SK-N-SH treated with all-trans-retinoic acid at 6 μM for 48 hours (cell line): Measurements from ENCODE around the gene TMEM147.

ENCODE experiments used
- BACH2 ChIP-seq: fragments of 250-450 bp; sonication (Bioruptor Pico); IDR thresholded peaks from 2 replicates; pipeline ENCODE4 v1.9.0; 2021; ENCODE audit warnings: mild to moderate bottlenecking, borderline replicate concordance
- POU6F1 ChIP-seq: fragments of 250-450 bp; sonication (Bioruptor Pico); IDR thresholded peaks from 2 replicates; pipeline ENCODE4 v1.8.0; 2021; ENCODE audit warnings: low read depth, mild to moderate bottlenecking, moderate library complexity, borderline replicate concordance
- RARB ChIP-seq: fragments of 250-450 bp; sonication (Bioruptor Pico); IDR thresholded peaks from 2 replicates; pipeline ENCODE4 v1.8.0; 2021; ENCODE audit warnings: mild to moderate bottlenecking, moderate library complexity
- SNAI2 ChIP-seq: fragments of 250-450 bp; sonication (Bioruptor Pico); IDR thresholded peaks from 2 replicates; pipeline ENCODE4 v1.5.0; 2020; ENCODE audit warnings: mild to moderate bottlenecking, moderate library complexity
- TCF4 ChIP-seq: fragments of 250-450 bp; sonication (Bioruptor Pico); IDR thresholded peaks from 2 replicates; pipeline ENCODE4 v1.8.0; 2021; ENCODE audit warnings: mild to moderate bottlenecking, moderate library complexity, borderline replicate concordance
- TSHZ2 ChIP-seq: fragments of 250-450 bp; sonication (Bioruptor Pico); IDR thresholded peaks from 2 replicates; pipeline ENCODE4 v1.5.0; 2020; ENCODE audit warnings: mild to moderate bottlenecking, moderate library complexity
- ZFP3 ChIP-seq: fragments of 250-450 bp; sonication (Bioruptor Pico); IDR thresholded peaks from 2 replicates; pipeline ENCODE4 v1.5.0; 2020; ENCODE audit warnings: mild to moderate bottlenecking, moderate library complexity
- ZFP30 ChIP-seq: fragments of 450-650 bp; formaldehyde crosslinking; IDR thresholded peaks from 2 replicates; pipeline ENCODE4 v1.5.0; 2022; ENCODE audit warnings: mild to moderate bottlenecking, moderate library complexity
- ZNF565 ChIP-seq: fragments of 450-650 bp; formaldehyde crosslinking; conservative IDR thresholded peaks from 2 replicates; pipeline ENCODE4 v1.5.0; 2020; ENCODE audit warnings: low read depth, mild to moderate bottlenecking, moderate library complexity

- TF ChIP-seq TCF4 (no peak), ZFP3 (CRISPR knock-in tag) (no peak), BACH2 (CRISPR knock-in tag) (no peak), RARB (CRISPR knock-in tag) (no peak), SNAI2 (CRISPR knock-in tag) (no peak), ZNF565 (CRISPR knock-in tag) (no peak), TSHZ2 (CRISPR knock-in tag) (no peak), ZFP30 (no peak), POU6F1 (CRISPR knock-in tag) (no peak)
Measured at GRCh38 chr19:35555301-35556005, 10.0 kb downstream of the TMEM147 start.
